ENCODE data around the gene XRN1.
"Not testable (repeated sequence)": the region's sequence is repeated elsewhere in the genome, so short reads cannot be mapped to it uniquely, and the experiment has no call there.

- TF ChIP-seq CTCF (IDR thresholded peaks at IDR 0.05; ENCODE audit: insufficient read depth, low read depth, low read length); EZH2 (IDR thresholded peaks at IDR 0.05; ENCODE audit: insufficient read depth, low read length): not testable (repeated sequence)
Observed at GRCh38 chr3:142443060-142443459, 4.8 kb downstream of the XRN1 start.
